SK-N-SH (cell line): ENCODE results near the gene ASAP3. TPM values are rescaled to one million over a fixed set of nuclear protein-coding genes. Genes with fewer than 3 reads are reported as not detected.

Source experiments
- CTCF ChIA-PET: fragments of 300-600, 350-600 bp; formaldehyde crosslinking; extraction: SDS; loops from one replicate; lab custom pipeline; 2021; lab: Yijun Ruan, JAX
- POLR2A ChIA-PET: fragments of 350-600 bp; sonication (Branson Sonifier 250); formaldehyde crosslinking; extraction: SDS; loops from one replicate; lab custom pipeline; 2020; ENCODE audit warnings: antibody characterized with exemption, inconsistent platforms; lab: Yijun Ruan, JAX
- DNase-seq: peaks from one replicate; pipeline ENCODE4 v3.0.0; 2012
- H2AFZ ChIP-seq: fragments of 200-600 bp; sonication (generic); 2 replicates; pipeline ENCODE4 v1.8.1; 2016; ENCODE audit warnings: antibody characterized with exemption, mild to moderate bottlenecking, low read depth
- H3F3A ChIP-seq: fragments of 200-600 bp; sonication (generic); replicated peaks from 2 replicates; pipeline ENCODE3; 2016; ENCODE audit warnings: antibody characterized with exemption, mild to moderate bottlenecking; ENCODE audit not compliant: insufficient read depth
- H3K27ac ChIP-seq, 2 experiments: fragments of 200-500 bp in 1 of 2; fragments of 200-600 bp in 1 of 2; sonication (Bioruptor generic) in 1 of 2; sonication (generic), shearing (Covaris generic) in 1 of 2; 2 replicates each; pipeline versions ENCODE4 v1.5.1 to v1.6.1; 2014 to 2016; ENCODE audit warnings: low read depth in 2 of 2, inconsistent platforms in 1 of 2, low read length in 1 of 2, mild to moderate bottlenecking in 1 of 2, mixed read lengths in 1 of 2
- H3K27me3 ChIP-seq: fragments of 200-600 bp; sonication (generic), shearing (Covaris generic); 2 replicates; pipeline ENCODE4 v1.6.1; 2016; ENCODE audit warnings: mixed run types; ENCODE audit not compliant: insufficient read depth
- H3K36me3 ChIP-seq, 2 experiments: fragments of 200-500 bp in 1 of 2; fragments of 200-600 bp in 1 of 2; sonication (Bioruptor generic) in 1 of 2; sonication (generic) in 1 of 2; replicated peaks in 1 of 2; 2 replicates each; pipeline versions ENCODE3 to v1.5.1; 2014 to 2016; ENCODE audit warnings: low read length in 1 of 2, mild to moderate bottlenecking in 1 of 2; ENCODE audit not compliant: insufficient read depth in 2 of 2, control insufficient read depth in 1 of 2
- H3K4me1 ChIP-seq, 2 experiments: fragments of 200-500 bp in 1 of 2; fragments of 200-600 bp in 1 of 2; sonication (Bioruptor generic) in 1 of 2; sonication (generic), shearing (Covaris generic) in 1 of 2; 2 replicates each; pipeline versions ENCODE4 v1.5.1 to v1.6.1; 2014 to 2016; ENCODE audit warnings: low read depth in 1 of 2, low read length in 1 of 2, mixed run types in 1 of 2; ENCODE audit not compliant: insufficient read depth in 2 of 2, control insufficient read depth in 1 of 2
- H3K4me2 ChIP-seq: fragments of 200-600 bp; sonication (generic), shearing (Covaris generic); 2 replicates; pipeline ENCODE4 v1.6.1; 2017; ENCODE audit warnings: mixed run types
- H3K4me3 ChIP-seq, 2 experiments: fragments of 200-500 bp in 1 of 2; fragments of 200-600 bp in 1 of 2; sonication (Bioruptor generic) in 1 of 2; sonication (generic), shearing (Covaris generic) in 1 of 2; 2 replicates each; pipeline versions ENCODE4 v1.5.1 to v1.8.1; 2014 to 2016; ENCODE audit warnings: low read depth in 2 of 2, inconsistent platforms in 1 of 2, low read length in 1 of 2, mild to moderate bottlenecking in 1 of 2, mixed read lengths in 1 of 2, moderate library complexity in 1 of 2
- H3K79me2 ChIP-seq: fragments of 200-600 bp; sonication (generic); 2 replicates; pipeline ENCODE4 v1.8.1; 2017; ENCODE audit warnings: mild to moderate bottlenecking; ENCODE audit not compliant: insufficient read depth
- H3K9ac ChIP-seq: fragments of 200-600 bp; sonication (generic); 2 replicates; pipeline ENCODE4 v1.6.1; 2017; ENCODE audit warnings: mixed run types
- H3K9me2 ChIP-seq: fragments of 200-600 bp; sonication (generic); 2 replicates; pipeline ENCODE4 v1.6.1; 2017; ENCODE audit warnings: mixed run types
- H3K9me3 ChIP-seq: fragments of 200-600 bp; sonication (generic); 2 replicates; pipeline ENCODE4 v1.6.1; 2017; ENCODE audit warnings: mixed run types, mild to moderate bottlenecking, moderate library complexity
- H4K20me1 ChIP-seq: fragments of 200-600 bp; sonication (generic); 2 replicates; pipeline ENCODE4 v1.6.1; 2017; ENCODE audit warnings: mild to moderate bottlenecking, mixed run types; ENCODE audit not compliant: insufficient read depth
- EZH2phosphoT487 ChIP-seq: fragments of 200-600 bp; sonication (generic); IDR thresholded peaks from 2 replicates; pipeline ENCODE4 v1.6.1; 2017; ENCODE audit warnings: low read depth, mixed run types, mild to moderate bottlenecking, antibody characterized with exemption, moderate library complexity, borderline replicate concordance
- FOXJ3 ChIP-seq: sonication (generic); formaldehyde crosslinking; IDR thresholded peaks from 2 replicates; pipeline ENCODE4 v1.5.1; 2020; ENCODE audit warnings: mild to moderate bottlenecking, missing genetic modification reagents
- MAX ChIP-seq: IDR thresholded peaks from 2 replicates; pipeline ENCODE4 v1.4.0; 2012; ENCODE audit warnings: low read depth
- MEF2A ChIP-seq: IDR thresholded peaks from 2 replicates; pipeline ENCODE4 v1.4.0; 2012; ENCODE audit warnings: low read depth, borderline replicate concordance
- MXI1 ChIP-seq: IDR thresholded peaks from 2 replicates; pipeline ENCODE4 v1.6.1; 2012; ENCODE audit warnings: mild to moderate bottlenecking, low read depth, low read length, improper control_type of control experiment
- NRF1 ChIP-seq: IDR thresholded peaks from 2 replicates; pipeline ENCODE4 v1.6.1; 2012; ENCODE audit warnings: low read depth, mild to moderate bottlenecking, low read length
- RAD21 ChIP-seq: IDR thresholded peaks from 2 replicates; pipeline ENCODE4 v1.6.1; 2012; ENCODE audit warnings: mild to moderate bottlenecking, low read length
- RCOR1 ChIP-seq: fragments of 150-350 bp; IDR thresholded peaks from 2 replicates; pipeline ENCODE4 v1.6.1; 2017; ENCODE audit warnings: antibody characterized with exemption, low read length
- RFX5 ChIP-seq: IDR thresholded peaks from 2 replicates; pipeline ENCODE4 v1.6.1; 2012; ENCODE audit warnings: mild to moderate bottlenecking, improper control_type of control experiment, low read length
- RXRA ChIP-seq: IDR thresholded peaks from 2 replicates; pipeline ENCODE4 v1.4.0; 2012; ENCODE audit warnings: low read depth, mild to moderate bottlenecking, borderline replicate concordance
- TAF1 ChIP-seq: IDR thresholded peaks from 2 replicates; pipeline ENCODE4 v1.6.1; 2012; ENCODE audit warnings: low read depth, mild to moderate bottlenecking, low read length, moderate library complexity, borderline replicate concordance
- TEAD4 ChIP-seq: IDR thresholded peaks from 2 replicates; pipeline ENCODE4 v1.4.0; 2012; ENCODE audit warnings: mild to moderate bottlenecking, borderline replicate concordance; ENCODE audit not compliant: insufficient read depth
- USF1 ChIP-seq: IDR thresholded peaks from 2 replicates; pipeline ENCODE4 v1.4.0; 2012; ENCODE audit warnings: low read depth, borderline replicate concordance
- USF2 ChIP-seq: fragments of 150-350 bp; IDR thresholded peaks from 2 replicates; pipeline ENCODE4 v1.6.1; 2017; ENCODE audit warnings: antibody characterized with exemption, low read length, low read depth, borderline replicate concordance
- YY1 ChIP-seq: IDR thresholded peaks from 2 replicates; pipeline ENCODE4 v1.4.0; 2012; ENCODE audit warnings: low read depth, mild to moderate bottlenecking
- ZBTB33 ChIP-seq: IDR thresholded peaks from 2 replicates; pipeline ENCODE4 v1.4.0; 2012; ENCODE audit warnings: low read depth, borderline replicate concordance
- WGBS: methylation state at CpG from one replicate; pipeline ENCODE4 v1.1.6; 2017; ENCODE audit warnings: low lambda C conversion rate; 5-methylcytosine and 5-hydroxymethylcytosine counted together
- polyA plus RNA-seq, 3 experiments: library from polyadenylated mRNA; depleted of rRNA; stranded (reverse); fragments of >200 nt; gene quantifications; 2 replicates each; pipeline ENCODE4 v1.2.3, GENCODE V29; 2012

ASAP3 gene
- polyA plus RNA-seq, 1 of the 3 experiments (the other 2 are of a cell fraction): 19.6 TPM

GRCh38 chr1:23469372-23469982, 14.5 kb downstream of the ASAP3 start:
- H2AFZ ChIP-seq: no peak overlapping the region
- TF ChIP-seq YY1: no peak
- no peak for TF ChIP-seq EZH2phosphoT487
- TF ChIP-seq TEAD4: no peak
- no peak for TF ChIP-seq RCOR1
- TF ChIP-seq FOXJ3 (CRISPR knock-in tag): no peak
- no peaks in the 10 kb centered on the region for H3K27me3 ChIP-seq
- no peaks in the 10 kb centered on the region for H3K9me3 ChIP-seq
- no peaks in the 10 kb centered on the region for H3K9me2 ChIP-seq
- no peak overlapping the region for H3K4me3 ChIP-seq
- H3K4me2 ChIP-seq: no peak overlapping the region
- no peaks in the 10 kb centered on the region for H3F3A ChIP-seq
- CTCF ChIA-PET: interaction anchor here (1.6 kb wide), 1 partner anchor 28 kb away, joined by 3 read pairs; no protein-coding TSS in a partner anchor
- DNase-seq: no peak
- no peak overlapping the region for H3K9ac ChIP-seq
- no peaks in the 10 kb centered on the region; a peak in 1 of 4 replicates for H3K4me1 ChIP-seq
- H4K20me1 ChIP-seq: peaks cover 28% of the 10 kb centered on the region
- peaks cover 42% of the 10 kb centered on the region for H3K79me2 ChIP-seq
- 78% methylated on average over 5 of the region's 5 CpGs for WGBS
- no peak overlapping the region for H3K27ac ChIP-seq
- H3K36me3 ChIP-seq: no peaks in the 10 kb centered on the region
- POLR2A ChIA-PET: interaction anchor here (0.7 kb wide), 1 partner anchor 362 kb away, joined by 3 read pairs; no protein-coding TSS in a partner anchor

GRCh38 chr1:23466423-23466989, 17.5 kb downstream of the ASAP3 start:
- ChIA-PET CTCF (interaction anchor here (0.9 to 2.4 kb wide), 4 partner anchors 31 to 171 kb away, joined by 3 to 8 read pairs (median 4); no protein-coding TSS in a partner anchor), POLR2A (interaction anchor here (0.6 kb wide), 1 partner anchor 1789 kb away, joined by 5 read pairs; no protein-coding TSS in a partner anchor)
- DNase-seq: no peak
- no peaks in the 10 kb centered on the region for H3K9me3 ChIP-seq
- H4K20me1 ChIP-seq: peaks cover 10% of the 10 kb centered on the region; the same call in 1 of the 2 replicates
- H3K27me3 ChIP-seq: no peaks in the 10 kb centered on the region
- TF ChIP-seq MXI1 (no peak), USF2 (no peak), RFX5 (no peak), ZBTB33 (no peak), NRF1 (no peak), RXRA (no peak), MEF2A (no peak), MAX (no peak), RAD21 (no peak), USF1 (no peak), TAF1 (no peak)
- H3K79me2 ChIP-seq: peaks cover 14% of the 10 kb centered on the region
- peaks cover 6% of the 10 kb centered on the region for H3F3A ChIP-seq
- no peak overlapping the region for H3K4me3 ChIP-seq
- no peak overlapping the region for H3K9ac ChIP-seq
- H2AFZ ChIP-seq: no peak overlapping the region
- H3K36me3 ChIP-seq: no peaks in the 10 kb centered on the region
- WGBS: 98% methylated on average over 3 of the region's 3 CpGs
- no peaks in the 10 kb centered on the region; a peak in 1 of 4 replicates for H3K4me1 ChIP-seq
- H3K9me2 ChIP-seq: no peaks in the 10 kb centered on the region
- no peak overlapping the region for H3K4me2 ChIP-seq
- H3K27ac ChIP-seq: no peak overlapping the region
